Neural progenitor cell (in vitro differentiated cells): ENCODE results near the gene DNAJC5. TPM values are rescaled to one million over a fixed set of nuclear protein-coding genes. Genes with fewer than 3 reads are reported as not detected.
"Not testable (repeated sequence)": the region's sequence is repeated elsewhere in the genome, so short reads cannot be mapped to it uniquely, and the experiment has no call there.

ENCODE experiments used
- DNase-seq: peaks from one replicate; pipeline ENCODE4 v3.0.0-alpha.2; 2016; ENCODE audit warnings: low spot score
- H2AFZ ChIP-seq: fragments of 200-600 bp; sonication (generic); replicated peaks from 2 replicates; pipeline ENCODE4 v1.6.1; 2016; ENCODE audit warnings: antibody characterized with exemption
- H3F3A ChIP-seq: fragments of 200-600 bp; sonication (generic); 2 replicates; pipeline ENCODE4 v1.6.1; 2016; ENCODE audit warnings: antibody characterized with exemption, low read depth
- H3K27ac ChIP-seq: fragments of 200-600 bp; sonication (generic); 2 replicates; pipeline ENCODE4 v1.5.1; 2016; ENCODE audit warnings: mild to moderate bottlenecking
- H3K27me3 ChIP-seq: fragments of 200-600 bp; sonication (generic); 2 replicates; pipeline ENCODE4 v1.6.1; 2016; ENCODE audit warnings: mild to moderate bottlenecking, moderate library complexity
- H3K36me3 ChIP-seq: fragments of 200-600 bp; sonication (generic); 2 replicates; pipeline ENCODE4 v1.5.1; 2016
- H3K4me1 ChIP-seq: fragments of 200-600 bp; sonication (generic); 2 replicates; pipeline ENCODE4 v1.6.1; 2016; ENCODE audit warnings: mixed run types
- H3K4me2 ChIP-seq: fragments of 200-600 bp; sonication (generic); 2 replicates; pipeline ENCODE4 v1.6.1; 2016
- H3K4me3 ChIP-seq: fragments of 200-600 bp; sonication (generic); 2 replicates; pipeline ENCODE4 v1.5.1; 2016
- H3K79me2 ChIP-seq: fragments of 200-600 bp; sonication (generic); 2 replicates; pipeline ENCODE4 v1.6.1; 2016; ENCODE audit warnings: low read depth
- H3K9ac ChIP-seq: fragments of 200-600 bp; sonication (generic); 2 replicates; pipeline ENCODE4 v1.6.1; 2016
- H3K9me3 ChIP-seq: fragments of 200-600 bp; sonication (generic); 2 replicates; pipeline ENCODE4 v1.5.1; 2016; ENCODE audit warnings: low read depth
- H4K20me1 ChIP-seq: fragments of 200-600 bp; sonication (generic); 2 replicates; pipeline ENCODE4 v1.6.1; 2016; ENCODE audit warnings: low read depth
- H3K27ac Mint-ChIP-seq: 3 replicates; pipeline ENCODE4 v1.8.0; 2021; ENCODE audit warnings: mixed read lengths
- H3K27me3 Mint-ChIP-seq: 2 replicates; pipeline ENCODE4 v1.8.0; 2022; ENCODE audit warnings: low read depth, mild to moderate bottlenecking, inconsistent platforms, moderate library complexity, mixed read lengths; ENCODE audit not compliant: insufficient read depth
- H3K36me3 Mint-ChIP-seq: 3 replicates; pipeline ENCODE4 v1.8.0; 2021; ENCODE audit warnings: mixed read lengths
- H3K4me1 Mint-ChIP-seq: 3 replicates; pipeline ENCODE4 v1.8.0; 2021; ENCODE audit warnings: mixed read lengths
- H3K4me3 Mint-ChIP-seq: 3 replicates; pipeline ENCODE4 v1.8.0; 2021; ENCODE audit warnings: mild to moderate bottlenecking, moderate library complexity, mixed read lengths
- H3K9me3 Mint-ChIP-seq: 3 replicates; pipeline ENCODE4 v1.8.0; 2020; ENCODE audit warnings: mixed read lengths
- EZH2 ChIP-seq: fragments of 200-600 bp; sonication (generic); IDR thresholded peaks from 2 replicates; pipeline ENCODE4 v1.6.1; 2017; ENCODE audit warnings: antibody characterized with exemption, mild to moderate bottlenecking, moderate library complexity
- EZH2phosphoT487 ChIP-seq: fragments of 200-600 bp; sonication (generic); IDR thresholded peaks from 2 replicates; pipeline ENCODE4 v1.6.1; 2017; ENCODE audit warnings: antibody characterized with exemption
- total RNA-seq: library from RNA; depleted of rRNA; stranded (reverse); fragments of >200 nt; gene quantifications from 2 replicates; pipeline ENCODE4 v1.2.3, GENCODE V29; 2015; ENCODE audit warnings: low replicate concordance
- TF ChIP-seq, protein P1 (sequence below): fragments of 200-600 bp; sonication (generic); IDR thresholded peaks from 2 replicates; pipeline ENCODE4 v1.5.1; 2017; ENCODE audit warnings: antibody characterized with exemption, mild to moderate bottlenecking

The DNAJC5 gene
- total RNA-seq, 1 donor from 2014 or later: 17.2 TPM

DNA sequence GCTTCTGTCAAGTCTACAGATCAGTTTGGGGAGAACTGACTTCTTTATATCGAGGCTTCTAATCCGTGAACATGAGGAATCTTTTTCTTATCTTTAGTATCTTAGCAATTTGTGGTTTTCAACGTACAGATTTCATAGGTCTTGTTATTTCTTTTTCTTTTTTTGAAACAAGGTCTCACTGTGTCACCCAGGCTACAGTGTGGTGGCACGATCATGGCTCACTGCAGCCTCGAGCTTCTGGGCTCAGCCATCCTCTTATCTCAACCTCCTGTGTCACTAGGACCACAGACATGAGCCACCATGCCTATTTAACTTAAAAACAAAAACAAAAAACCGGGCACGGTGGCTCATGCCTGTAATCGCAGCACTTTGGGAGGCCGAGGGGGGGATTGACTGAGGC is 29.3 kb downstream of the DNAJC5 start:
- Histone ChIP-seq H3K27ac (no peak overlapping the region), H4K20me1 (peaks cover 36% of the 10 kb centered on the region), H3K27me3 (no peaks in the 10 kb centered on the region), H3K4me2 (no peak overlapping the region), H3K79me2 (peaks cover 21% of the 10 kb centered on the region), H3K9me3 (no peaks in the 10 kb centered on the region), H3K4me1 (no peaks in the 10 kb centered on the region), H2AFZ (no peak overlapping the region), H3K36me3 (no peaks in the 10 kb centered on the region), H3K9ac (no peak overlapping the region), H3K4me3 (no peak overlapping the region), H3F3A (no peaks in the 10 kb centered on the region)
- peaks cover 22% of the 10 kb centered on the region for H3K36me3 Mint-ChIP-seq
- no peak overlapping the region for H3K4me3 Mint-ChIP-seq
- DNase-seq: no peak
- no peaks in the 10 kb centered on the region for H3K9me3 Mint-ChIP-seq
- no peak overlapping the region for H3K27ac Mint-ChIP-seq
- no peaks in the 10 kb centered on the region for H3K4me1 Mint-ChIP-seq
- no peak for TF ChIP-seq EZH2phosphoT487
- TF ChIP-seq, protein P1, sequence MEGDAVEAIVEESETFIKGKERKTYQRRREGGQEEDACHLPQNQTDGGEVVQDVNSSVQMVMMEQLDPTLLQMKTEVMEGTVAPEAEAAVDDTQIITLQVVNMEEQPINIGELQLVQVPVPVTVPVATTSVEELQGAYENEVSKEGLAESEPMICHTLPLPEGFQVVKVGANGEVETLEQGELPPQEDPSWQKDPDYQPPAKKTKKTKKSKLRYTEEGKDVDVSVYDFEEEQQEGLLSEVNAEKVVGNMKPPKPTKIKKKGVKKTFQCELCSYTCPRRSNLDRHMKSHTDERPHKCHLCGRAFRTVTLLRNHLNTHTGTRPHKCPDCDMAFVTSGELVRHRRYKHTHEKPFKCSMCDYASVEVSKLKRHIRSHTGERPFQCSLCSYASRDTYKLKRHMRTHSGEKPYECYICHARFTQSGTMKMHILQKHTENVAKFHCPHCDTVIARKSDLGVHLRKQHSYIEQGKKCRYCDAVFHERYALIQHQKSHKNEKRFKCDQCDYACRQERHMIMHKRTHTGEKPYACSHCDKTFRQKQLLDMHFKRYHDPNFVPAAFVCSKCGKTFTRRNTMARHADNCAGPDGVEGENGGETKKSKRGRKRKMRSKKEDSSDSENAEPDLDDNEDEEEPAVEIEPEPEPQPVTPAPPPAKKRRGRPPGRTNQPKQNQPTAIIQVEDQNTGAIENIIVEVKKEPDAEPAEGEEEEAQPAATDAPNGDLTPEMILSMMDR: no peak
- no peaks in the 10 kb centered on the region for H3K27me3 Mint-ChIP-seq

DNA sequence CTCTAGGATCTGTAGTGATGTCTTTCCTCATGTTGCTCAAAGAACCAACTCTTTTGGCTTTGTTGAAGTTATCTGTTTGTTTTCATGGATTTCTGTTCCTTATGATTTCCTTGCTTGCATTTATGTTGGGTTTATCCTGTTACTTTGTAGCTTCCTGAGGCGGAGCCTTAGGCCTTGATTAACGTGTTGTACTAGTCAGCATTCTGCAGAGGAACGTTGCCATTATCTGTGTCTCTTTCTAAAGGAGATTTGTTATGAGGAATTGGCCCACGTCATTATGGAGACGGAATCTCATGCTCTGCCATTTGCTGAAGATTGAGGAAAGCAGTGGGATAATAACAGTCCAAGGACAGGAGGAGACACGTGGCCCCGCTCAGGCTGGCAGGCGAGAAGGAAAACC is 31.4 kb downstream of the DNAJC5 start:
- Histone ChIP-seq H3K9ac (no peak overlapping the region), H3K27me3 (no peaks in the 10 kb centered on the region), H3K79me2 (peaks cover 21% of the 10 kb centered on the region), H3K27ac (no peak overlapping the region), H3K4me1 (no peaks in the 10 kb centered on the region), H2AFZ (no peak overlapping the region), H3K4me2 (no peak overlapping the region), H3K4me3 (no peak overlapping the region), H4K20me1 (peaks cover 36% of the 10 kb centered on the region), H3F3A (no peaks in the 10 kb centered on the region), H3K36me3 (no peaks in the 10 kb centered on the region), H3K9me3 (no peaks in the 10 kb centered on the region)
- DNase-seq: no peak
- Mint-ChIP-seq H3K27ac (no peak overlapping the region), H3K27me3 (no peaks in the 10 kb centered on the region), H3K4me1 (no peaks in the 10 kb centered on the region), H3K36me3 (peaks cover 32% of the 10 kb centered on the region), H3K9me3 (no peaks in the 10 kb centered on the region), H3K4me3 (no peak overlapping the region)
- TF ChIP-seq, protein P1: no peak
- no peak for TF ChIP-seq EZH2phosphoT487
- no peak for TF ChIP-seq EZH2

DNA sequence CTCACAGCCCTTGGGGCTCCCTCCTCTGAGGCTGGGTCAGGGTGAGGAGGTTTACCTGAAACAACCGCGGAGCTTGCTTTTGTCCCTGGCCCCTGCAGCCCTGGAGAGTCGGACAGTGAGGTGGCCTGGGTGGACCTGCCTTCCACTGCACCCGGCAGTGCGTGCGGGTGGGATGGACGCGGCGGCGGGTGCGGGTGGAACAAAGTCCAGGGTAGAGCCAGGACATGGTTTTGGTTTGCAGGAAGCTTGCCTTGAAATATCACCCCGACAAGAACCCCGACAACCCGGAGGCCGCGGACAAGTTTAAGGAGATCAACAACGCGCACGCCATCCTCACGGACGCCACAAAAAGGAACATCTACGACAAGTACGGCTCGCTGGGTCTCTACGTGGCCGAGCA is 34.1 kb downstream of the DNAJC5 start:
- Histone ChIP-seq H3K4me3 (no peak overlapping the region), H3K9ac (no peak overlapping the region), H3K4me1 (no peaks in the 10 kb centered on the region), H3K79me2 (peaks cover 15% of the 10 kb centered on the region), H3K9me3 (no peaks in the 10 kb centered on the region), H2AFZ (no peak overlapping the region), H3K36me3 (no peaks in the 10 kb centered on the region), H3K27ac (no peak overlapping the region), H3K4me2 (no peak overlapping the region), H3K27me3 (no peaks in the 10 kb centered on the region), H4K20me1 (peaks cover 32% of the 10 kb centered on the region), H3F3A (no peaks in the 10 kb centered on the region)
- TF ChIP-seq EZH2 (no peak), EZH2phosphoT487 (no peak)
- TF ChIP-seq, protein P1: no peak
- DNase-seq: no peak
- Mint-ChIP-seq H3K36me3 (peaks cover 39% of the 10 kb centered on the region), H3K27me3 (no peaks in the 10 kb centered on the region), H3K4me3 (no peak overlapping the region), H3K27ac (no peak overlapping the region), H3K4me1 (no peaks in the 10 kb centered on the region), H3K9me3 (no peaks in the 10 kb centered on the region)

DNA sequence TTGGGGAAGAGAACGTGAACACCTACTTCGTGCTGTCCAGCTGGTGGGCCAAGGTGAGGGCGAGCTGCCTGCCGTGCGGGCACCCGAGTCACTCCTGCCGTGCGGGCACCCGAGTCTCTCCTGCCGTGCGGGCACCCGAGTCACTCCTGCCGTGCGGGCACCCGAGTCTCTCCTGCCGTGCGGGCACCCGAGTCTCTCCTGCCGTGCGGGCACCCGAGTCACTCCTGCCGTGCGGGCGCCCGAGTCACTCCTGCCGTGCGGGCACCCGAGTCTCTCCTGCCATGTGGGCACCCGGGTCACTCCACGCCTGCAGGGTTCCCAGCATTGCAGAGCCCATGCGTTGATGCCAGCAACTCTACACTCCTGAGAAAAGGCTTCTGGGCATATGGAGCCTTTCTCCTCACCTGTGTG is 34.6 kb downstream of the DNAJC5 start:
- H3K4me2 ChIP-seq, H3K4me3 Mint-ChIP-seq, H3K9me3 Mint-ChIP-seq, H2AFZ ChIP-seq, H3K4me3 ChIP-seq, H3F3A ChIP-seq, H3K9ac ChIP-seq, DNase-seq, H3K9me3 ChIP-seq, H3K27ac ChIP-seq, H3K27me3 ChIP-seq, H3K4me1 Mint-ChIP-seq, H3K27me3 Mint-ChIP-seq, H3K27ac Mint-ChIP-seq, H3K4me1 ChIP-seq, H3K36me3 ChIP-seq: not testable (repeated sequence)
- peaks cover 39% of the 10 kb centered on the region for H3K36me3 Mint-ChIP-seq
- Histone ChIP-seq H4K20me1 (peaks cover 31% of the 10 kb centered on the region), H3K79me2 (peaks cover 15% of the 10 kb centered on the region)
